ENCODE measurements around the gene ABI3.

Gene ABI3

DNA sequence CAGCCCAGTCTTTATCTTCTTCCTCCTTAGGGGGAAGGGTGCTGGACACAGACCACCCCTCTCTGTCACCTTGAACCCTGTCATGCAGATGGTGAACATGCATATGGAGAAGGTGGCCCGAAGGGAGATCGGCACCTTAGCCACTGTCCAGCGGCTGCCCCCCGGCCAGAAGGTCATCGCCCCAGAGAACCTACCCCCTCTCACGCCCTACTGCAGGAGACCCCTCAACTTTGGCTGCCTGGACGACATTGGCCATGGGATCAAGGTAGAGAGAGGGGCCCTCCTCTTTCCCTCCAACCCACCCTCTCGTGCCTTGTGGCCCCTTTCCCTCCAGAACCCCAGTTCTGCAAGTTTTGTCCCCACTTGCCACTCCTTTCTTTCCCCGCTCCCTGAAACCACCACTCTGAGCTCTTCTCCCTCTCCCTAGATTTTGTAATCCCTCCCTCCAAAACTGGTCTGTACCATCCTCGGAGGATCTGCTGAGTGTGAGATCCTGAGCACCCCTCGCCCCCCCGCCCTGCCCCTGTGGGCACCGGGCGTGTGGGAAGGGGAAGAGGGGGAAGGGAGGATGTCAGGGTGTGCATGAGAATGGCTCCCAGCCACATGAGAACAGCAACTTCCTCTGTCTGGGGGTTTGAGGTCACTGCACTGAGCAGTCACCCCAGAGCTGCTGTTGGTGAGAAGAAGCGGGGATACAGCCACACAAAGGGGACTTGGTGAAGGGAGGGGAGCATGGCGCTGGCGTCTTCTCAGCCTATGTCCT is 7.3 kb downstream of the ABI3 start:
- H3K4me1 ChIP-seq (ENCODE audit: insufficient read depth, low read length): peaks cover 6% of the 10 kb centered on the region
- H3K27ac ChIP-seq (ENCODE audit: low read depth, low read length): no peak overlapping the region
- H3K9me3 ChIP-seq (ENCODE audit: low read length): no peaks in the 10 kb centered on the region
- no peaks in the 10 kb centered on the region for H3K36me3 ChIP-seq (ENCODE audit: insufficient read depth, low read length)
- peaks cover 0 to 19% of the 10 kb centered on the region in 2 donors for H3K27me3 ChIP-seq (ENCODE audit: control insufficient read depth in 1 of 2, insufficient read depth in 2 of 2, low read length in 2 of 2)
- H3K4me3 ChIP-seq (ENCODE audit: low read depth in 1 of 2, low read length in 2 of 2): no peak overlapping the region
- no peak overlapping the region for H3K9ac ChIP-seq (ENCODE audit: low read length)

DNA sequence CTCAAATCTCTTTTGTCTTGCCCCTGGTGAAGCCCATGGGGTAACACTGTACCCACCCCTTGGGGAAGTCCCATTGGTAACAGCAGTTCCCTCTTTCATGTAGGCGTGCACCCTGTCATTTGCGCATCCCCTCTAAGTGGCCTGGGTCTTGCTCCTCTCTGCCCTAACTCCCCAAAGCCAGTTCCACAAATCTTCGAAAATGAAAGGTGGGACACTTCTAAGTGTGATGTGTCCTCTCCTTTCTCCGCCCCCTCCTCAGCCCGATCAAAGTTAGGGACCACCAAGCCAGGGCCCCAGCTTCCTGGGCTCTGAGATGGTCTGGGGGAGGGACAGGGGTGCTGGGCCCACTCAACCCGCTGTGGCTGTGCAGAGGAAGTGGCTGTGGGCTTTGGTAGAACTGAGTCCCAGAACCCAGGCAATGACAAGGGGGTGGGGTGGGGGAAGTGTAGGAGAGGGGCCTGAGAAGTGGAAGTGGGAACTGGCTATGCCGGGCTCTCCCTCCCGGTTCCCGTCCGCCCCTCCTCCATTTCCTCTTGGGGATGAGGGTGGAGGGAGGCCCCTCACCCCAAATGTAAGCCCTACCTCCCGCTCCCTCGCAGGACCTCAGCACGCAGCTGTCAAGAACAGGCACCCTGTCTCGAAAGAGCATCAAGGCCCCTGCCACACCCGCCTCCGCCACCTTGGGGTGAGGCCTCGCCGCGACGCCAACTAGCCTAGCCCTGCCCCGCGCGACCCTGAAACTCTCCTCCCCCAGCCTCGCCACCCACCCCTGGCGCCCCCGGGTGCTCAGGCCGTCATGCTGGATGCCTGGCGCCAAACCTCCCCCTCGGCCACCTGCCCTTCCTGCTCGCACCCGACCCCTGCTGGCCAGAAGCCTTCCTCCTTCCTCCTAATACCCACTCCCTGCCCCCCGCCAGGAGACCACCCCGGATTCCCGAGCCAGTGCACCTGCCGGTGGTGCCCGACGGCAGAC is 8.7 kb downstream of the ABI3 start:
- Histone ChIP-seq H3K27me3 (ENCODE audit: control insufficient read depth in 1 of 2, insufficient read depth in 2 of 2, low read length in 2 of 2) (peaks cover 11 to 33% of the 10 kb centered on the region in 2 donors), H3K9ac (ENCODE audit: low read length) (no peak overlapping the region), H3K27ac (ENCODE audit: low read depth, low read length) (no peak overlapping the region), H3K9me3 (ENCODE audit: low read length) (no peaks in the 10 kb centered on the region), H3K4me1 (ENCODE audit: insufficient read depth, low read length) (peaks cover 17% of the 10 kb centered on the region), H3K4me3 (ENCODE audit: low read depth in 1 of 2, low read length in 2 of 2) (no peak overlapping the region), H3K36me3 (ENCODE audit: insufficient read depth, low read length) (no peaks in the 10 kb centered on the region)

DNA sequence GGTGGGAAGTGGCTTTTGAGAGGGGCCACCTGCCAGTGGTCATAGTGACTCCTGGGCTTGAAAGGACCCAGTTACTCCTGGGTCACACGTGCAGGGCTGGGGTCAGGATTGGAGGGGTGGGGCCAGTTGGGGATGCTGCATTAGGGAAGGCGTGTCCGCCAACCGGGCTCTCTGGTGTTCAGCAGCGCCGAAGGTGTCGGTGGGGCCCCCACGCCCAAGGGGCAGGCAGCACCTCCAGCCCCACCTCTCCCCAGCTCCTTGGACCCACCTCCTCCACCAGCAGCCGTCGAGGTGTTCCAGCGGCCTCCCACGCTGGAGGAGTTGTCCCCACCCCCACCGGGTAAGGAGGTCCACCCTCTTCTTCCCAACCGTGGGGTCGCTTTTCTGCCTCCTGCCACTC is 9.5 kb downstream of the ABI3 start:
- Histone ChIP-seq H3K36me3 (ENCODE audit: insufficient read depth, low read length) (no peaks in the 10 kb centered on the region), H3K27ac (ENCODE audit: low read depth, low read length) (no peak overlapping the region), H3K4me1 (ENCODE audit: insufficient read depth, low read length) (peaks cover 18% of the 10 kb centered on the region)

DNA sequence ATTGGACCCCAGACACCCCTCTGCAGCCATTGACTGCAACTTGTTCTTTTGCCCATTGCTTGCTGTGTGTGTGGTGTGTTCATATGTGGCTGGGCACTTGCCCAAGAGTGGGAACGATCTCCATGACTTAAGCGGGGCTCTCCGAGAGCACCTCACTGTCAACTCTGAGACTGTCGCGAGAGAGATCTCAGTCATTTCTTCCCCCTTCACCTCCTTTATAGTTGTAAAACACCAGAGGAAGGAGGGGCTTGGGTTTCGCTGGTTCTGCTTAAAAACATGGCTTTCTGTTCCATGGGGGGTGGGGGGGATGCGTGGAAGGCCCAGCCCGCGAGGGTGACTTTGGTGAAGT is 12.6 kb downstream of the ABI3 start:
- Histone ChIP-seq H3K27ac (ENCODE audit: low read depth, low read length) (no peak overlapping the region), H3K9ac (ENCODE audit: low read length) (no peak overlapping the region), H3K4me3 (ENCODE audit: low read depth in 1 of 2, low read length in 2 of 2) (no peak overlapping the region), H3K36me3 (ENCODE audit: insufficient read depth, low read length) (no peaks in the 10 kb centered on the region), H3K27me3 (ENCODE audit: control insufficient read depth in 1 of 2, insufficient read depth in 2 of 2, low read length in 2 of 2) (peaks cover 34 to 64% of the 10 kb centered on the region in 2 donors), H3K9me3 (ENCODE audit: low read length) (no peaks in the 10 kb centered on the region), H3K4me1 (ENCODE audit: insufficient read depth, low read length) (peaks cover 12% of the 10 kb centered on the region)

More for the DNA sequence above, 9.5 kb downstream of the ABI3 start:
- Histone ChIP-seq H3K4me3 (ENCODE audit: low read depth in 1 of 2, low read length in 2 of 2) (no peak overlapping the region), H3K9ac (ENCODE audit: low read length) (no peak overlapping the region), H3K9me3 (ENCODE audit: low read length) (no peaks in the 10 kb centered on the region), H3K27me3 (ENCODE audit: control insufficient read depth in 1 of 2, insufficient read depth in 2 of 2, low read length in 2 of 2) (peaks cover 17 to 41% of the 10 kb centered on the region in 2 donors)

DNA sequence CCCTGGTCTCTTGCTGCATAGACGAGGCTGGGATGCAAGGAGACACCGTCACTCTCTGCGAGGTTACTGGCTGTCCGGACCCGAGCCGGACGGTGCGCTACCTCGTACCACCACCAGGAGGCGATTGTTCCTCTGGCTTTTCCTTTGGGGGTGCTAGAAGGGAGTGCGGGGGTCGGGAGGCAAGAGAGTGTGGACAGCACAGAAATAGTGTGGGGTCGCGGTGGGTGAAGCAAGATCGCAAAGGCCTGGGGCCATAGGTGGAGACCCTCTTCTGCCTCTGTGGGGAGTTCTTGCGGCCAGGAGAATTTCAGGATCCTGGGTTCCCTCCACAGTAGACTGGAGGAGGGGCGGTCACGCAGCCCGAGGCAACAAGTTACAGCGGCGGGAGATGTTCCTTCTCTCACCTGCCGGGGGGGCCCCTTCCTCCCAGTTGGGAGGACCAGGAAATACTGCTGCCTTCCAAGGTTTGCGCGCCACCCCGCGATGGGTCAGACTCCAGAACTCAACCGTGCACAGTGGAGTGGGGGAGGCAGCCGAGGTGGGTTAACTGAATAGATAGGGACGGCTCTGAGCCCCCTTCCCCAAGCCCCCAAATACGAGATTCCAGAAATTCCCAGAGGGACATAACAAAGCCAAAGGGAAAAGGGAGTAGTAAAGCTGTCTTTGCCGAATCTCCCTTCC is 13.2 kb downstream of the ABI3 start:
- H3K27ac ChIP-seq (ENCODE audit: low read depth, low read length): no peak overlapping the region
- no peaks in the 10 kb centered on the region for H3K36me3 ChIP-seq (ENCODE audit: insufficient read depth, low read length)
- no peak overlapping the region for H3K4me3 ChIP-seq (ENCODE audit: low read depth in 1 of 2, low read length in 2 of 2)
- peaks cover 34 to 64% of the 10 kb centered on the region in 2 donors for H3K27me3 ChIP-seq (ENCODE audit: control insufficient read depth in 1 of 2, insufficient read depth in 2 of 2, low read length in 2 of 2)
- no peak overlapping the region for H3K9ac ChIP-seq (ENCODE audit: low read length)
- H3K4me1 ChIP-seq (ENCODE audit: insufficient read depth, low read length): peaks cover 12% of the 10 kb centered on the region
- no peaks in the 10 kb centered on the region for H3K9me3 ChIP-seq (ENCODE audit: low read length)

DNA sequence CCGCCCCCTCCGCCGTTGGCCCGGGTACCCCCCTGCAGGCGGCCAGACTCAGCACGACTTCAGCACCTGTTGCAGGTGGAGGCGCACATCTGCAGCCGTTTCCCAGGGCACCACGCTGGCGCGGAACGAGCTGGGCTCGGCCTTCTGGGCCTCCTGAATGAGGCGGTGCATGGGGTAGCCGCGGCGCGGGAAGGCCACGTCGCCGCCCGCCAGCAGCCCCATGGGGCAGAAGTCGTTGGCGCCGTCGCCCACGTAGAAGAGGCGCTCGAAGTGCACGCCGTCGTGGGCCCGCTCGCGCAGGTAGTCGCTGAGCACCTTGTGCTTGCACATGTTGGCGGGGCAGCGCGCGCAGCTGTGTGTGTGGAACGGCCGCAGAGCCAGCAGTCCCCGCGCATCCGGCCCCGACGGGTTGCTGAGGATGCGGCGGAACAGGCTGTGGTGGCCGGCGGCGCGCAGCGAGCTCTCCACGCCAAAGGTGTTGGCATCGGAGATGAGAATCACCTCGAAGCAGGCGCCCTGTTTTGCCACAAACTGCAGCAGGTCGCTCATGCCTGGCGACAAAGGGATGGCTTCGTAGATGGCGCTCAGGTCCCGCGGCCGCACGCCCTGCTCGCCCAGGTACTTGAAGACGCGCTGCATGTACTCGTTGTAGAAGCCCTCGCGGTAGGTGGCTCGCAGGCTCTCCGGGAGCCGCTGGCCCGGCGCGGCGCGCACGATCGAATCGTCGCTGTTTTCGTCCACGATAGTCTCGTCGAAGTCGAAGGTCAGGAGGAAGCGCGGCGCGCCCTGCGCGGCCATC is 13.9 kb downstream of the ABI3 start:
- Histone ChIP-seq H3K36me3 (ENCODE audit: insufficient read depth, low read length) (no peaks in the 10 kb centered on the region), H3K27me3 (ENCODE audit: control insufficient read depth in 1 of 2, insufficient read depth in 2 of 2, low read length in 2 of 2) (peaks cover 38 to 64% of the 10 kb centered on the region in 2 donors), H3K9ac (ENCODE audit: low read length) (no peak overlapping the region), H3K4me1 (ENCODE audit: insufficient read depth, low read length) (peaks cover 13% of the 10 kb centered on the region), H3K9me3 (ENCODE audit: low read length) (no peaks in the 10 kb centered on the region), H3K4me3 (ENCODE audit: low read depth in 1 of 2, low read length in 2 of 2) (no peak overlapping the region), H3K27ac (ENCODE audit: low read depth, low read length) (no peak overlapping the region)

DNA sequence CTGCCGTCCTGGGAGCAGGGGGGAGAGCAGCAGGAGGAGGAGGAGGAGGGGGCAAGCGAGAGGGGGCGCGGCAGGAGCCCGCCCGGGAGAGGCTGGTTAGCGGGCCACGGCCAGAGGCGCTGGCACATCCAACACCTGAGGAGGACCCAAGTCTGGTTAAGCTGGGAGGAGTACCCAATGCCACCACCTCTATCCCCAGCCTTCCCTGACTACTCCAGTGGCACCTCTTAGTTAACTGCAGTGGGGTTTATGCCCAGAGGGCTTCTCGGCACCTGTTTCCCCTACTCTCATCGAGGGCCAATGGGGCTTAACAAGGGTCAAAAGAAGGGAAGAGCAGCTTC is 14.5 kb downstream of the ABI3 start:
- Histone ChIP-seq H3K4me1 (ENCODE audit: insufficient read depth, low read length) (peaks cover 18% of the 10 kb centered on the region), H3K36me3 (ENCODE audit: insufficient read depth, low read length) (no peaks in the 10 kb centered on the region), H3K27ac (ENCODE audit: low read depth, low read length) (no peak overlapping the region), H3K27me3 (ENCODE audit: control insufficient read depth in 1 of 2, insufficient read depth in 2 of 2, low read length in 2 of 2) (peaks cover 40 to 63% of the 10 kb centered on the region in 2 donors), H3K9me3 (ENCODE audit: low read length) (no peaks in the 10 kb centered on the region), H3K4me3 (ENCODE audit: low read depth in 1 of 2, low read length in 2 of 2) (no peak overlapping the region), H3K9ac (ENCODE audit: low read length) (no peak overlapping the region)

DNA sequence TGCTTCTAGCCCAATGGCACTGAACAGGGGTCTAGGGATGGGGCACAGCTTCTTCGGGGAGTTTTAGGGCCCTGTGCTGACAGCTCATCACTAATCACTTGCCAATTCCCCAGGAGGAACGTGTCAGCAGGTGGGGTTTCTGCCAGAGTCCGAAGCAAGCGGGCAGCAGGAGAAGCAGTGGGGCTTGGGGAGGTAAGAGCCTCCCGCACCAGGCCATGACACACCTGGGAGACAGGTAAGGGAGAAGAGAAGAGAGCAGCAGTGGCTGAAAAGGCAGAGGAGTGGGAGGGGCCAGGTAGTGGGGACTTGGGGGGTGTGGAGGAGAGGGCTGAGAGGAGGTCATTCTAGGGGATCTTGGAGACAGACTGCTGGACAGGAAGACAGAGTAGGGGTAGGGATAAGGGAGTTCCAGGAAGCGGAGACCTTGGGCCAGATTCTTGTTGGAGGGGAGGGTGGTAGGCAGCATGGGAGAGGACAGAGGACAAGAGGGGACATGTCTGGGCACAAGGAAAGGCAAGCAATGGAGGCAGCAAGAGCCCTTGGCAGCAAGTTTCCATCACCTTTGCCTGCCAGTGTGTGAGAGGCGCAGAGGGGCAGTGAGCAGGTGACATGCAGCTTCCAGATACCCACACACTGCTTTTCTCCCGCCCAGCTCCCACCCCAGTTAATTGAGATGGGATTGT is 15.2 kb downstream of the ABI3 start:
- Histone ChIP-seq H3K4me3 (ENCODE audit: low read depth in 1 of 2, low read length in 2 of 2) (no peak overlapping the region), H3K9ac (ENCODE audit: low read length) (no peak overlapping the region), H3K36me3 (ENCODE audit: insufficient read depth, low read length) (no peaks in the 10 kb centered on the region), H3K9me3 (ENCODE audit: low read length) (no peaks in the 10 kb centered on the region), H3K27ac (ENCODE audit: low read depth, low read length) (no peak overlapping the region), H3K27me3 (ENCODE audit: control insufficient read depth in 1 of 2, insufficient read depth in 2 of 2, low read length in 2 of 2) (peaks cover 40 to 60% of the 10 kb centered on the region in 2 donors), H3K4me1 (ENCODE audit: insufficient read depth, low read length) (peaks cover 18% of the 10 kb centered on the region)

DNA sequence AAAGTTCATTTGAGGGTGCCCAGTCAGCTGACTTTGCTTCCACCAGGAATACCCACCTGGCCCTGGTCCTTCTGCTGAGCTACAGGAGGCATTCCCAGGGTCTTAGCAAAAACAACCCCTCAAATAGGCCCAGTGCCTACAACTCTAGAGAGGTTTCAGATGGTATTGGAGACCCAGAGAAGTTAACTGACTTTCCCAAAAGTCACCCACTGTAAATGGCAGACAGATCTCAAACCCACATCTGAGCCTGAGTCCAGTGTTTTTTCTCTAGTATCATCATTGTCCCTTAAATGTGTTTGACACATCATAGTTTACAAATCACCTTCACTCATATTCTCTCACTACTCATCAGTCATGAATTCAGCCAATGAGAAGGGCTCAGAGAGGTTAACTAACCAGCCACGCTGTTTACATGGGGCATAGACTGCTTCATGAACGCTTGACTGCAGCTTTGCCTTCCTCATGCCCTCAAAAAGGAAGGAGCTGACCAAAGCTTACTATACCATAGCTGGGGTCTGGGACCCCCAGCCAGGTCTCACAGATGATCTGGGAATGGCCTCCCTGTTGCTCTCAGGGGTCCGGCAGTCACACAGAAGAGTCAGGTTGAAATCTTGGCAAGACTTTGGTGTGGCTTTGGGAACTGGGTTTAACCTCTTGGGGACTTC is 16.4 kb downstream of the ABI3 start:
- no peaks in the 10 kb centered on the region for H3K36me3 ChIP-seq (ENCODE audit: insufficient read depth, low read length)
- no peak overlapping the region for H3K27ac ChIP-seq (ENCODE audit: low read depth, low read length)
- peaks cover 40 to 60% of the 10 kb centered on the region in 2 donors for H3K27me3 ChIP-seq (ENCODE audit: control insufficient read depth in 1 of 2, insufficient read depth in 2 of 2, low read length in 2 of 2)
- no peak overlapping the region for H3K9ac ChIP-seq (ENCODE audit: low read length)
- peaks cover 18% of the 10 kb centered on the region for H3K4me1 ChIP-seq (ENCODE audit: insufficient read depth, low read length)
- H3K4me3 ChIP-seq (ENCODE audit: low read depth in 1 of 2, low read length in 2 of 2): no peak overlapping the region
- H3K9me3 ChIP-seq (ENCODE audit: low read length): no peaks in the 10 kb centered on the region
